Endodermal cell (in vitro differentiated cells): Measurements from ENCODE around the gene KCNIP4. TPM values are rescaled to one million over a fixed set of nuclear protein-coding genes. Genes with fewer than 3 reads are reported as not detected.

ENCODE experiments used
- DNase-seq: peaks from one replicate; pipeline ENCODE4 v3.0.0-alpha.2; 2017
- H3K27ac ChIP-seq: 2 replicates; pipeline ENCODE4 v1.5.1; 2013; ENCODE audit warnings: mild to moderate bottlenecking, low read depth, low read length, moderate library complexity
- H3K27me3 ChIP-seq: 2 replicates; pipeline ENCODE4 v1.6.1; 2013; ENCODE audit warnings: mild to moderate bottlenecking, low read length, moderate library complexity; ENCODE audit not compliant: insufficient read depth, control insufficient read depth, poor library complexity, severe bottlenecking
- H3K36me3 ChIP-seq: 2 replicates; pipeline ENCODE4 v1.7.0; 2013; ENCODE audit warnings: mild to moderate bottlenecking, low read length, moderate library complexity; ENCODE audit not compliant: control insufficient read depth, insufficient read depth
- H3K4me1 ChIP-seq: one replicate; pipeline ENCODE4 v1.7.0; 2013; ENCODE audit warnings: low read length; ENCODE audit not compliant: control insufficient read depth, insufficient read depth
- H3K4me3 ChIP-seq: 2 replicates; pipeline ENCODE4 v1.5.1; 2013; ENCODE audit warnings: mild to moderate bottlenecking, low read length, moderate library complexity
- H3K9ac ChIP-seq: 2 replicates; pipeline ENCODE4 v1.6.1; 2013; ENCODE audit warnings: mild to moderate bottlenecking, low read length, moderate library complexity; ENCODE audit not compliant: poor library complexity, severe bottlenecking; ENCODE audit errors: extremely low read depth
- H3K9me3 ChIP-seq: 2 replicates; pipeline ENCODE4 v1.6.1; 2013; ENCODE audit warnings: mild to moderate bottlenecking, low read length, moderate library complexity; ENCODE audit not compliant: control insufficient read depth
- H3K27ac Mint-ChIP-seq: 2 replicates; pipeline ENCODE4 v1.8.0; 2020; ENCODE audit warnings: mixed read lengths
- H3K27me3 Mint-ChIP-seq: 2 replicates; pipeline ENCODE4 v1.8.0; 2021; ENCODE audit warnings: mild to moderate bottlenecking, mixed read lengths; ENCODE audit not compliant: insufficient read depth
- H3K36me3 Mint-ChIP-seq: 2 replicates; pipeline ENCODE4 v1.8.0; 2020; ENCODE audit warnings: low read depth, mixed read lengths
- H3K4me1 Mint-ChIP-seq: 2 replicates; pipeline ENCODE4 v1.8.0; 2020; ENCODE audit warnings: mixed read lengths
- H3K4me3 Mint-ChIP-seq: 2 replicates; pipeline ENCODE4 v1.8.0; 2020; ENCODE audit warnings: mild to moderate bottlenecking, moderate library complexity, mixed read lengths
- H3K9me3 Mint-ChIP-seq: 2 replicates; pipeline ENCODE4 v1.8.0; 2020; ENCODE audit warnings: mild to moderate bottlenecking, mixed read lengths
- WGBS, 2 experiments: methylation state at CpG; one replicate each; pipeline versions ENCODE4 v1.1.5 to v1.1.7; 2013; ENCODE audit warnings: missing lambda C conversion rate in 2 of 2, mixed read lengths in 1 of 2; ENCODE audit not compliant: insufficient coverage in 1 of 2, insufficient read length in 1 of 2; 5-methylcytosine and 5-hydroxymethylcytosine counted together
- total RNA-seq, 2 donors: library from RNA; stranded (reverse); fragmentation: NEBNext Ultra II Directional in 1 of 2; extraction: Animal tissue kit (Norgen Biotek cat#: 25700) in 1 of 2; gene quantifications; 2 replicates in 1 of 2; 3 replicates in 1 of 2; pipeline ENCODE4 v1.2.1, GENCODE V29; 2021
- TF ChIP-seq, protein P1 (sequence below): fragments of 200-600 bp; sonication (generic); conservative IDR thresholded peaks from 2 replicates; pipeline ENCODE4 v1.5.0; 2021; ENCODE audit warnings: antibody characterized with exemption, mild to moderate bottlenecking

KCNIP4 gene
- total RNA-seq, 2 donors from 2014 or later = not detected

GRCh38 chr4:21592970-21593670 lies 355.5 kb downstream of the KCNIP4 start:
- DNase-seq = no peak
- Histone ChIP-seq H3K4me3 (no peak overlapping the region), H3K27me3 (no peaks in the 10 kb centered on the region), H3K36me3 (no peaks in the 10 kb centered on the region), H3K27ac (no peak overlapping the region), H3K9me3 (no peaks in the 10 kb centered on the region), H3K9ac (no peak overlapping the region), H3K4me1 (no peaks in the 10 kb centered on the region)
- WGBS, 2 experiments = 79 to 84% methylated on average over 6 to 8 of the region's 8 CpGs
- Mint-ChIP-seq H3K4me1 (no peaks in the 10 kb centered on the region), H3K27ac (no peak overlapping the region), H3K4me3 (no peak overlapping the region), H3K36me3 (no peaks in the 10 kb centered on the region), H3K9me3 (no peaks in the 10 kb centered on the region), H3K27me3 (no peaks in the 10 kb centered on the region)
- TF ChIP-seq, protein P1, sequence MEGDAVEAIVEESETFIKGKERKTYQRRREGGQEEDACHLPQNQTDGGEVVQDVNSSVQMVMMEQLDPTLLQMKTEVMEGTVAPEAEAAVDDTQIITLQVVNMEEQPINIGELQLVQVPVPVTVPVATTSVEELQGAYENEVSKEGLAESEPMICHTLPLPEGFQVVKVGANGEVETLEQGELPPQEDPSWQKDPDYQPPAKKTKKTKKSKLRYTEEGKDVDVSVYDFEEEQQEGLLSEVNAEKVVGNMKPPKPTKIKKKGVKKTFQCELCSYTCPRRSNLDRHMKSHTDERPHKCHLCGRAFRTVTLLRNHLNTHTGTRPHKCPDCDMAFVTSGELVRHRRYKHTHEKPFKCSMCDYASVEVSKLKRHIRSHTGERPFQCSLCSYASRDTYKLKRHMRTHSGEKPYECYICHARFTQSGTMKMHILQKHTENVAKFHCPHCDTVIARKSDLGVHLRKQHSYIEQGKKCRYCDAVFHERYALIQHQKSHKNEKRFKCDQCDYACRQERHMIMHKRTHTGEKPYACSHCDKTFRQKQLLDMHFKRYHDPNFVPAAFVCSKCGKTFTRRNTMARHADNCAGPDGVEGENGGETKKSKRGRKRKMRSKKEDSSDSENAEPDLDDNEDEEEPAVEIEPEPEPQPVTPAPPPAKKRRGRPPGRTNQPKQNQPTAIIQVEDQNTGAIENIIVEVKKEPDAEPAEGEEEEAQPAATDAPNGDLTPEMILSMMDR = no peak

DNA sequence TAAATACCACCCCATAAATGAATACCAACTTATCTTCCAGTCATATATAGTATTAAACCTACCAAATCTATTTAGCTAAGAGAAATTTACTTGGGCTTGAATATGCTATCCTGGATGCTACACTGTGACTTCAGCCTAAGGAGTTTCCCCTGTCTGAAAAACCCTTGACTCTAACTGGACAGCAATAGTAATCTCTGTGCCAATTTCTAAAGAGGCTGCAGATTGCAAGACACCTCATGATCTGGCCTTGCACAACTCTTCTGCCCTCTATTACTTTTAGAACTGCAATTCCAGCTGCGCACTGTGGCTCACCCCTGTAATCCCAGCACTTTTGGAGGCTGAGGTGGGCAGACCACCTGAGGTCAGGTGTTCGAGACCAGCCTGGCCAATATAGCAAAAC lies 371.5 kb downstream of the KCNIP4 start:
- WGBS, 2 experiments = 99 to 100% methylated on average over 1 to 2 of the region's 2 CpGs
- Histone ChIP-seq H3K27me3 (no peaks in the 10 kb centered on the region), H3K27ac (no peak overlapping the region), H3K4me1 (peaks cover 4% of the 10 kb centered on the region), H3K9me3 (no peaks in the 10 kb centered on the region), H3K36me3 (no peaks in the 10 kb centered on the region), H3K9ac (no peak overlapping the region), H3K4me3 (no peak overlapping the region)
- no peak overlapping the region for H3K4me3 Mint-ChIP-seq
- TF ChIP-seq, protein P1 = no peak
- no peaks in the 10 kb centered on the region for H3K27me3 Mint-ChIP-seq
- H3K4me1 Mint-ChIP-seq = peaks cover 4% of the 10 kb centered on the region
- H3K27ac Mint-ChIP-seq = no peak overlapping the region
- H3K36me3 Mint-ChIP-seq = no peaks in the 10 kb centered on the region
- no peak for DNase-seq
- no peaks in the 10 kb centered on the region for H3K9me3 Mint-ChIP-seq

- Histone ChIP-seq H3K9ac (no peak overlapping the region), H3K4me1 (peaks cover 3% of the 10 kb centered on the region), H3K27me3 (no peaks in the 10 kb centered on the region), H3K9me3 (no peaks in the 10 kb centered on the region), H3K27ac (no peak overlapping the region), H3K36me3 (no peaks in the 10 kb centered on the region), H3K4me3 (no peak overlapping the region)
- no peak for DNase-seq
- TF ChIP-seq, protein P1 = no peak
- H3K4me1 Mint-ChIP-seq = peaks cover 21% of the 10 kb centered on the region
- H3K27me3 Mint-ChIP-seq = no peaks in the 10 kb centered on the region
- H3K36me3 Mint-ChIP-seq = no peaks in the 10 kb centered on the region
- 78 to 100% methylated on average over 1 to 3 of the region's 3 CpGs for WGBS, 2 experiments
- H3K9me3 Mint-ChIP-seq = no peaks in the 10 kb centered on the region
- H3K27ac Mint-ChIP-seq = no peak overlapping the region
- no peak overlapping the region for H3K4me3 Mint-ChIP-seq
Measured at GRCh38 chr4:21571100-21571499, 377.5 kb downstream of the KCNIP4 start.
